Placental epithelial cell (primary cell): ENCODE results near the gene SLC39A5. TPM values are rescaled to one million over a fixed set of nuclear protein-coding genes. Genes with fewer than 3 reads are reported as not detected.

Source experiments
- total RNA-seq: library from RNA; depleted of rRNA; stranded (reverse); fragments of >200 nt; gene quantifications from 2 replicates; pipeline ENCODE4 v1.2.3, GENCODE V29; 2012

SLC39A5 gene
- total RNA-seq: 0.39 TPM in 1 of 2 replicates, not detected in the other

DNA sequence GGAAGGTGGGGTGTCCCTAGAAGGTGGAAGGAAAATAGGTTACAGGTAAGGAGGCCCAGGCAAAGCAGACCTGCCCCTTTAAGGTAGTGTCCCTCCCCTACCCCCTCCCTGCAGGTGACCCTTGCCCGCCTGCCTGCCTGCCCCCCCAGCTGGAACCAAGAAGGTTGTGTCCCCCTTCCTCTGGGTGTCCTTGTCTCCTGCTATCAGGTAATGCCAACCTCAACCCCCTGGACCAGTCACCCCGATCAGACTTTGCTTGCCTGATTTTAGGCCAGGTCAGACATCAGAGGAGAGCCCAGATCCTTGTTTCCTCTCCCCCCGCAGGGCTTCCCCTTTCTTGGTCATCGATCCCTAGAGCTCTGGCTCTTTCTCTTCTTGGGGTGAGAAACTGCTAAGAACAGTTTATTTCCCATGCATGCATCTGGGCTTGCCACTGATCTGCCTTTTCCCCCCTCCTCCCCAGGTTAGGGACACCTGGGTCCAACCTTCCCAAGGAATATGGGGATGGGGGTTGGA, at the start of gene SLC39A5:
Gene SLC39A5 (plus strand): TSS at position 136 of the 516 bp plus-strand sequence. CDS start 1,224 bp downstream, outside the sequence.

DNA sequence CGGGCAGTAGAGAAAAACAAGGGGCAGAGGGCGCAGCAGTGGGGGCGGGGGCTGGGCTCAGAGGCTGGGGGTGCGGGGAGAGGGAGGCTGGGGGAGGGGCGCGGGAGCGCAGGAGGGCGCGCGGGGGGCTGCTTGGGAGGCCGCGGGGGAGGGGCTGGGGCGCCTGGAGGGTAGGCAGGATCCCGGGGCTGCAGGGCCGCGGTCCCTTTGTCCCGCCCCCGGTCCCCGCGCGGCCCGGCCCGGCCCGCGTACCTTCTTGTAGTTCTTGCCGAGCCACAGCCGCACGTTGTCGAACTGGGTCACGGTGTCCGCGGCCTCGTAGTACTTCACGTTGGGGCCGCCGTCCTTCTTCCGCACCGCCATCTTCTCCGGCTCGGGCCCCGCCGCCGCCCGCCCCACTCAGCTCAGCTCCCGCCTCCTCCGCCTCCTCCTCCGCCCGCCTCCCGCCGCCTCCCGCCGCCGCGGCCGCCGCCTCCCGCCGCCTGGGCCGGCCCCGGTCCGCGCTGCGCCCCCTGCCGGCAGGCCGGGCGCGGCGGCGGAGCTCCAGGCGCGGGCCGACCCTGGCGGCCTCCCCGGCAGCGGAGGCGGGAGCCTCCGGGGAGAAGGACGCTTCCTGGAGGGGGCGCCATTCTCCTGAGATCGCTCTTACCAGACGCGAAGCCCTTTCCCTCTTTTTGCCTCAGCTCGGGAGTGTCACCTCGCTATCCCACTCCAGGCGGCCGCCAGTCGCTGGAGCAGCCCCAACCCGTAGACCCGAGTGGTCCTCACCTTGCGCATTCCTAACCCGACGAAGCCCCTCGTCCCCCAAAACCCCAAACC, 40.5 kb upstream of the SLC39A5 start, which contains the start of gene SMARCC2:
Gene SMARCC2 (minus strand): TSS at position 385 of the 819 bp plus-strand sequence. CDS start 22 bp downstream, at position 363.

DNA sequence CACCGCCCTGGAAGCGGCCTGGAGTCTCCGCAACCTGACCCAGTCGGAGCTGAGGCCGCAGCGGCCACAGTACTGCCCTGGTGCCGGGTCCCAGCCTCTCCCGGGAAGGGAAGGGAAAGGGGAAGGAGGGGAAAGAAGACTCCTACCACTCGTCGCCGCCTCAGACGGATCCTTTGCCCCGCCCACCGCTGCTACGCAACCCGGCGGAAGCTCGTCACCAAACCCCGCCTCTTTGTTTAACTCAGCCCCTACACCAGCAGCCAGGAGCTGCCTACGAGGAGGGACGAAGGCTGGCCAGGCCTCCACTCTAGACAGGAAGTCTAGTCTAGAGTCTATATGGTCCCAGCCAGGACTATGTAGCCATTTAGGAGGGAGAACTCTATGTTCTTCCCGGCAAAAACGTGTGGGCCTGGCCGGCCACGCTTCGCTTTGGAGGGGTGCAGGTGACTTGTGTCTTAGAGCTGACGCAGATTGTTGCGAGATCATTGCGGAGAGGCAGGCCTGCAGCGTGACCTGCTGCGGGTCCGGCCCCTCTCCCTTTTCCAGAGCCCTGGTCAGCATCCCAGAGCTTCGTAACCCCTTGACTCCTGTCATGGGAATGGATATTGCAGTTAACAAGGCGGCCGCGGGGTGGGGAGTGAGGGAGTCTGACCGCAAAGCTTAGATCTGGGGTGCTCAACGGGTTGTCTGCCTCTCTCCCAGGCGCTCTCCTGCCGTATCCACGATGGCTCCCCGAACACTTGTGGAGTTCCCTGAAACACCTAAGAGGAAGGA, 7.9 kb upstream of the SLC39A5 start, which contains the start of gene RNF41:
Gene RNF41 (minus strand): TSS at position 166 of the 774 bp plus-strand sequence. CDS start 7,875 bp downstream, outside the sequence.

DNA sequence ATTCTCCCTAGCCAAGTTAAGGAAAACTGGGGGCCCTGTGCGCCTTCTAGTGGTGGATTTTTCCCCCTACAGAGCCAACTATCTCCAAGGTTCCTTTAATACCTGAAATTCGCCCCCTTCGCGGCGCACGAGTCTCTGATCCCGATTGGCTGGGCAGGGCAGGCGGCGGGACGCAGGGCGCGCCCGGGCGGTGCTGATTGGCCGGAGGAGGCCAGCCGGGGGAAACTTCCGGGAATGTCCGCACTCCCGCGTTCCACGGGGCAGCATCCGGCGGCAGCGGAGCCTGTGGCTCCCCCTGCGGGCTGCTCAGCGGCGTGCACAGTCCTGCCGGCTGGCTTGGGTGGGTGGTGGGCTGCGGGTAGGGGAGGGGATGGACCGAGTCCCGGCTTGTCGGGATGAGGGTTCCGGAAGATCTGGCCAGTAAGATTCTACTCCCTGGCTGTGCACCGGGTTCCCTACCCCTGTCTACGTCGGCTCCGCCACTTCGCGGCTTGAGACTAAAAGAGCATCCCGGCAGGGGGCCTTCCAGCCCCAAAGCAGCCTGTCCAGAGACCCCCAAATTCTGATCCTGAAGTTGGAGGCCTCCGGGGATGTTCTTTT, 5.6 kb upstream of the SLC39A5 start, which contains the start of gene NABP2:
Gene NABP2 (plus strand): TSS at position 241 of the 600 bp plus-strand sequence. CDS start 515 bp downstream, outside the sequence.

GRCh38 chr12:56258068-56258819, 28.4 kb downstream of the SLC39A5 start, which contains the start of gene ANKRD52:
Gene ANKRD52, minus strand, starts transcription at chr12:56258384. Its CDS starts 115 bp downstream, at chr12:56258269.

GRCh38 chr12:56266693-56267442, 37.0 kb downstream of the SLC39A5 start, which contains the start of gene COQ10A:
Gene COQ10A, plus strand, starts transcription at chr12:56266942. Its CDS starts 177 bp downstream, at chr12:56267119.

Other genes starting within 250 kb of the SLC39A5 start
- gene SUOX, start 232.8 kb upstream of the SLC39A5 start, total RNA-seq: 17.7 and 21.8 TPM in 2 replicates
- gene IKZF4, start 209.0 kb upstream of the SLC39A5 start, total RNA-seq: 0.79 and 2.1 TPM in 2 replicates
- 265 and 520 TPM in 2 replicates for gene RPS26, start 188.1 kb upstream of the SLC39A5 start, total RNA-seq
- gene ERBB3, start 149.9 kb upstream of the SLC39A5 start, total RNA-seq: 51.7 and 74.6 TPM in 2 replicates
- gene PA2G4, start 125.5 kb upstream of the SLC39A5 start, total RNA-seq: 96.2 and 117 TPM in 2 replicates
- 1,239 and 5,034 TPM in 2 replicates for gene RPL41, start 113.4 kb upstream of the SLC39A5 start, total RNA-seq
- gene ZC3H10, start 111.8 kb upstream of the SLC39A5 start, total RNA-seq: 5.9 and 6.0 TPM in 2 replicates
- gene ESYT1, start 101.8 kb upstream of the SLC39A5 start, total RNA-seq: 100 and 157 TPM in 2 replicates
- 53.4 and 63.1 TPM in 2 replicates for gene MYL6B, start 77.5 kb upstream of the SLC39A5 start, total RNA-seq
- gene MYL6, start 71.7 kb upstream of the SLC39A5 start, total RNA-seq: 928 and 1,710 TPM in 2 replicates
- gene SMARCC2, start 40.6 kb upstream of the SLC39A5 start, total RNA-seq: 43.6 and 75.4 TPM in 2 replicates
- 67.9 and 98.9 TPM in 2 replicates for gene RNF41, start 8.1 kb upstream of the SLC39A5 start, total RNA-seq
- gene NABP2, start 5.7 kb upstream of the SLC39A5 start, total RNA-seq: 14.5 and 31.6 TPM in 2 replicates
- gene ANKRD52, start 28.3 kb downstream of the SLC39A5 start, total RNA-seq: 26.7 and 53.0 TPM in 2 replicates
- gene COQ10A, start 36.9 kb downstream of the SLC39A5 start, total RNA-seq: 19.1 and 20.4 TPM in 2 replicates
- gene CS, start 70.3 kb downstream of the SLC39A5 start, total RNA-seq: 101 and 133 TPM in 2 replicates
- 80.1 and 106 TPM in 2 replicates for gene CNPY2, start 85.9 kb downstream of the SLC39A5 start, total RNA-seq
- 25.2 and 42.8 TPM in 2 replicates for gene PAN2, start 103.9 kb downstream of the SLC39A5 start, total RNA-seq
- gene IL23A, start 108.8 kb downstream of the SLC39A5 start, total RNA-seq: 0.22 TPM in 1 of 2 replicates, not detected in the other
- gene STAT2, start 130.1 kb downstream of the SLC39A5 start, total RNA-seq: 155 and 167 TPM in 2 replicates
- not detected in 2 replicates for gene APOF, start 132.8 kb downstream of the SLC39A5 start, total RNA-seq
- 5.9 and 10.2 TPM in 2 replicates for gene TIMELESS, start 219.4 kb downstream of the SLC39A5 start, total RNA-seq
- gene MIP, start 224.6 kb downstream of the SLC39A5 start, total RNA-seq: not detected in 2 replicates
- 1.8 and 2.4 TPM in 2 replicates for gene SPRYD4, start 238.5 kb downstream of the SLC39A5 start, total RNA-seq